ENCODE data around the gene APOC4.

The APOC4 gene, protein sequence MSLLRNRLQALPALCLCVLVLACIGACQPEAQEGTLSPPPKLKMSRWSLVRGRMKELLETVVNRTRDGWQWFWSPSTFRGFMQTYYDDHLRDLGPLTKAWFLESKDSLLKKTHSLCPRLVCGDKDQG

DNA sequence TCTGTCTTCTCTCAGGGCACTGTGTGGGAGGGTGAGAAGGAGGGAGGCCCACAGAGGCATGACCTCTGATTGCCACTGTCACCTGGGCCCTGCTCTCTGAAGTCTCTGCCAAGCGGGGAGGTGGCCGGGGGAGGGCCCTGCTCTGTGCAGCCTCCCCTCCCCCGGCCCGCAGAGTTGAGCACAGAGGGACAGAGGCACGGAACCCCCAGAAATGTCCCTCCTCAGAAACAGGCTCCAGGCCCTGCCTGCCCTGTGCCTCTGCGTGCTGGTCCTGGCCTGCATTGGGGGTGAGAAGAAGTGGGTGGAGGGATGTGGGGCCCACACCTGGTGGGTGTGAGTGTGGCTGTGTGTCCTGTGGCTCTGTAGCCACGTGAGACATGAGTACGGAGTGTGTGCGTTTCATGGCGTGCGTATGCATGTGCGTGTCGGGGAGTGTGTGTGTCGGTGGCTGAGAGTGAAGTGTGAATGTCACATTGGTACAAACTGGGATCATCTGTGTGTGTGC, at the start of gene APOC4:
TSS of gene APOC4 (plus strand) at position 171 of the 505 bp plus-strand sequence. CDS start at position 212, 41 bp downstream.
- no peak within 1 kb of the TSS for H3K9ac ChIP-seq (ENCODE audit: low read length)
- no peak within 1 kb of the TSS for H3K4me3 ChIP-seq (ENCODE audit: low read depth, low read length)
- H3K9me3 ChIP-seq (ENCODE audit: control insufficient read depth, insufficient read depth, low read depth, low read length) = no peaks in the 10 kb centered on the region
- H3K27me3 ChIP-seq (ENCODE audit: control insufficient read depth, insufficient read depth, low read length) = no peaks in the 10 kb centered on the region
- H3K27ac ChIP-seq (ENCODE audit: low read depth, low read length) = no peak within 1 kb of the TSS
- H3K4me1 ChIP-seq (ENCODE audit: control insufficient read depth, insufficient read depth, low read length) = no peaks in the 10 kb centered on the region
- no peaks in the 10 kb centered on the region for H3K36me3 ChIP-seq (ENCODE audit: control insufficient read depth, insufficient read depth, low read length)

DNA sequence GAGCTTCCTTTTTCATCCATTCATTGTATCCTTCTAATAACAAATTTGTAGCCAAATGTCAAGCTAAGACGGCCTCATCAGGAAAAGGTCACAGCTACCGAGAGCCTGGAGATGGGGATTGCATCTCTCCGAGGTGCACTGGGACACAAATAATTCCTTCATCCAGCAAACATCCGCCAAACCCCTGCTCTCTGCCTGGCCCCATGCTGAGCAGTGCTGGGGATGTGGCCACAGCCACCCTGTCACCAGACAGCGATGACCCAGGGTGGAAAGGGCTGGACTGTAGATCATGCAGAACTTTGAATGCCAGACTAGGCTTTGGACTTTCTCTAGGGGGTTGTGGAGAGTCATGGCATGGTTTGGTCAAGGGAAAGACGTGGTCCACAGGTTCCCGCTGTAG, 49.1 kb upstream of the APOC4 start:
- Histone ChIP-seq H3K36me3 (ENCODE audit: control insufficient read depth, insufficient read depth, low read length) (peaks cover 64% of the 10 kb centered on the region), H3K27ac (ENCODE audit: low read depth, low read length) (no peak overlapping the region), H3K4me3 (ENCODE audit: low read depth, low read length) (0 out of 2 replicates have a peak overlapping the region, but pooled peaks have one; percentile 89), H3K9me3 (ENCODE audit: control insufficient read depth, insufficient read depth, low read depth, low read length) (no peaks in the 10 kb centered on the region), H3K27me3 (ENCODE audit: control insufficient read depth, insufficient read depth, low read length) (no peaks in the 10 kb centered on the region), H3K9ac (ENCODE audit: low read length) (peak overlapping the region; percentile 98), H3K4me1 (ENCODE audit: control insufficient read depth, insufficient read depth, low read length) (peaks cover 9% of the 10 kb centered on the region)

DNA sequence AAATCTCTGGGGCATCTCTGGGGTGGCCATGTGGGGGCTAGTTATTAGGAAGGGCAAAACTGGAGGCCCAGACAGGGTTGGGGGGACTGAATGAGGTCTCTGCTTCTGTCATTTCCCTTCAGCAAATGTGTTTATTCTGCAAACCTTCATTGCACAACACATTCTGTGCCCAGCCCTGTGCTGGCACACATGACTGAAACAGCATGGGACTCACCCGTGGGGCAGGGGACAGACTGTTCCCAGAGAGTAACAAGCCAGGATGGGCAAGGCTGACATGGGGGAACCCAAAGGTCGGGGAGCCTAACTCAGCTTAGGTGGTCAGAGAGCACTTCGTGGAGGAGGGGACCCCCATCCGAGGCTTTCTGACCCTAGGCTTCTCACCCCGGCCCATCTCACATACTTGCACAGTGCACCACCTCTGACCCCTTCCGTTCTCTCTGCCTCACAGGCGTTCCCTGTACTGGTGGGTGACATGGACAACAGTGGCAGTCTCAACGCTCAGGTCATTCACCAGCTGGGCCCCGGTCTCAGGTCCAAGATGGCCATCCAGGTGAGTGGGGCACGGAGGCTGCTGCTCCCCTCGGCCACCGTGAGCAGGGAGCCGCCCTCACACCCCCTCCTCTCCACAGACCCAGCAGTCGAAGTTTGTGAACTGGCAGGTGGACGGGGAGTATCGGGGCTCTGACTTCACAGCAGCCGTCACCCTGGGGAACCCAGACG, 48.5 kb upstream of the APOC4 start:
- H3K27me3 ChIP-seq (ENCODE audit: control insufficient read depth, insufficient read depth, low read length) = no peaks in the 10 kb centered on the region
- H3K9me3 ChIP-seq (ENCODE audit: control insufficient read depth, insufficient read depth, low read depth, low read length) = no peaks in the 10 kb centered on the region
- H3K9ac ChIP-seq (ENCODE audit: low read length) = no peak overlapping the region
- H3K36me3 ChIP-seq (ENCODE audit: control insufficient read depth, insufficient read depth, low read length) = peaks cover 64% of the 10 kb centered on the region
- H3K27ac ChIP-seq (ENCODE audit: low read depth, low read length) = no peak overlapping the region
- H3K4me1 ChIP-seq (ENCODE audit: control insufficient read depth, insufficient read depth, low read length) = peaks cover 9% of the 10 kb centered on the region
- no peak overlapping the region for H3K4me3 ChIP-seq (ENCODE audit: low read depth, low read length)

DNA sequence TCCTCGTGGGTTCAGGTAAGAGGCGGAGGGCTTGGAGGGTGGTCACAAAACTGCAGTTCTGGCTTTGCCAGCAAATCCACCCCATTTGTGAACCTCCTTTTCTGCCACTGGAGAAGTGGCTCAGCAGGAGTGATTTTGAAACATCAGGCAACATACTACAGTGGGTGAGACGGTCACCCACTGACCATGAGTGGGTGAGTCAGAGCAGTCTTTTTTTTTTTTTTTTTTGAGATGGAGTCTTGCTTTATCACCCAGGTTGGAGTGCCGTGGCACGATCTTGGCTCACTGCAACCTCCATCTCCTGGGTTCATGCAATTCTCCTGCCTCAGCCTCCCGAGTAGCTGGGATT, 48.0 kb upstream of the APOC4 start:
- Histone ChIP-seq H3K4me3 (ENCODE audit: low read depth, low read length) (no peak overlapping the region), H3K9me3 (ENCODE audit: control insufficient read depth, insufficient read depth, low read depth, low read length) (no peaks in the 10 kb centered on the region)

DNA sequence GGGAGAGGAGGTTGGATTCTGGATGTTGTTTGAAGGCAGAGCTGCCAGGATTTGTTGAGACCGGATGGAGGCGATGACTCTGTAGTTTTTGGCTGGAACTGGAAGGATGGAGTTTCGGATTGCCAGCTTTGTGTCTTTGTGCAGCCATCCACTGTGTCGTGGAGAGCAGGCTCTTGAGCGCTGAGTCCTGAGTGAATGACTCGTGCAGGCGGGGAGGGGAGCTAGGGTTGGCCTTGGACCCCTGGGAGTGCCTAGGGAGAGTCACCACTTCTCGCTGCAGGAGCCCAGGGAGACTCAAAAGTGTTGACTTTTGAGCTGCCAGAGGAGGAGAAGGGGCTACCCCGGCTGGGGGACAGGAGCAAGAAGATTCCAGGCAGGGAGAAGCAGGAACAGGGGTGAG, 47.1 kb upstream of the APOC4 start:
- no peak overlapping the region for H3K4me3 ChIP-seq (ENCODE audit: low read depth, low read length)
- peaks cover 73% of the 10 kb centered on the region for H3K36me3 ChIP-seq (ENCODE audit: control insufficient read depth, insufficient read depth, low read length)
- H3K9ac ChIP-seq (ENCODE audit: low read length) = no peak overlapping the region
- peaks cover 6% of the 10 kb centered on the region for H3K4me1 ChIP-seq (ENCODE audit: control insufficient read depth, insufficient read depth, low read length)
- no peaks in the 10 kb centered on the region for H3K27me3 ChIP-seq (ENCODE audit: control insufficient read depth, insufficient read depth, low read length)
- no peak overlapping the region for H3K27ac ChIP-seq (ENCODE audit: low read depth, low read length)
- no peaks in the 10 kb centered on the region for H3K9me3 ChIP-seq (ENCODE audit: control insufficient read depth, insufficient read depth, low read depth, low read length)

More for the DNA sequence above, 48.0 kb upstream of the APOC4 start:
- no peaks in the 10 kb centered on the region for H3K27me3 ChIP-seq (ENCODE audit: control insufficient read depth, insufficient read depth, low read length)
- peaks cover 9% of the 10 kb centered on the region for H3K4me1 ChIP-seq (ENCODE audit: control insufficient read depth, insufficient read depth, low read length)
- H3K27ac ChIP-seq (ENCODE audit: low read depth, low read length) = no peak overlapping the region
- no peak overlapping the region for H3K9ac ChIP-seq (ENCODE audit: low read length)
- peaks cover 64% of the 10 kb centered on the region for H3K36me3 ChIP-seq (ENCODE audit: control insufficient read depth, insufficient read depth, low read length)

DNA sequence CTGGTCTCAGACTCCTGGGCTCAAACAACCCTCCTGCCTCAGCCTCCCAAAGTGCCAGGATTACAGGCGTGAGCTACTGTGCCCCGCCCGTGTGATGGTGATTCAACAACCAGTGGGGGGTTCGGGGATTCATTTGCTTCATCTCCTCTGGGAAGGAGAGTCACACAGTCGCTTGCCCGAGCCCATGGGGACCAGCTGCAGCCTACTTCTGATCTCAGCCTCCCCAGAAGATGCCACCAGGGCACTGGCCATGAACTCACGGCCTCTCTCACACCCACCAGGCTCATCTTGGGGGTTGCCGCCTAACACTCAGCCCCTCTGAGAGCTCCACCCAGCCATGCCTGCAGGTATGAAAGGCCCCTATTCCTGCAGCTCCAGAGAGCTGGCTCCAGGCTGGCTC, 44.2 kb upstream of the APOC4 start:
- H3K9ac ChIP-seq (ENCODE audit: low read length) = no peak overlapping the region
- H3K27me3 ChIP-seq (ENCODE audit: control insufficient read depth, insufficient read depth, low read length) = no peaks in the 10 kb centered on the region
- no peak overlapping the region for H3K4me3 ChIP-seq (ENCODE audit: low read depth, low read length)
- H3K4me1 ChIP-seq (ENCODE audit: control insufficient read depth, insufficient read depth, low read length) = no peaks in the 10 kb centered on the region
- no peak overlapping the region for H3K27ac ChIP-seq (ENCODE audit: low read depth, low read length)
- H3K9me3 ChIP-seq (ENCODE audit: control insufficient read depth, insufficient read depth, low read depth, low read length) = no peaks in the 10 kb centered on the region
- H3K36me3 ChIP-seq (ENCODE audit: control insufficient read depth, insufficient read depth, low read length) = peaks cover 94% of the 10 kb centered on the region

DNA sequence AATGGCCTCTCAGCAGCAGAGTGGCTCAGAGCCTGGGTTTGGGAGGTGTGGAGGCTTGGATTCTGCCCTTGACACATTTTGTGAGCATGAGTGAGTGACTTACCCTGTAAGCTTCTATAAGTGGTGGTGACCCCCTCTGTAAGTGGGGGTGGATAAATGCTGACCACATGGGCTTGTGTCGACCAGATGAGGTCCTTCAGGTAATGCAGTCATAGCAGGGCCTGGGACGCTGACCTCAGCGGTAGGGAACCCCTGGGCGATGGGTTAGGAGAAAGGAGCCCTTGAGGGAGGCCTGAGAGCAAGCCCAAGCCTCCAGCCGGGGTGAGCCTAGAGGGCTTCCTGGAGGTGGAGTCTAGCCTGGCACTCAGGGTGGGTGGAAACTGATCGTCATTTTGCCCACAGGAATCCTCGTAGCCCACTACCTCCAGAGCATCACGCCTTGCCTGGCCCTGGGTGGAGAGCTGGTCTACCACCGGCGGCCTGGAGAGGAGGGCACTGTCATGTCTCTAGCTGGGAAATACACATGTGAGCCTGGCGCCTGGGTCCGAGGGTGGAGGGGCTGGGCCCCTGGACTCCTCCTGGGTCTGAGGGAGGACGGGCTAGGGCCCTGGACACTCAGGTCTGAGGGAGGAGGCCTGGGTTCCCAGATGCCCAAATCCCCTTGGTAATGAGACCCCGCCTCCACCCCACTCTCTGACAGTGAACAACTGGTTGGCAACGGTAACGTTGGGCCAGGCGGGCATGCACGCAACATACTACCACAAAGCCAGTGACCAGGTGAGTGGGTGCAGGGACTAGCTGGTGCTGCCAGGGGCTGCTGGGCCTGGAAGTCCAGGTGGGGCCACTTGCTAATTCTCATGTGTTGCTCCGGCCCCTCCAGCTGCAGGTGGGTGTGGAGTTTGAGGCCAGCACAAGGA, 41.5 kb upstream of the APOC4 start:
- Histone ChIP-seq H3K9ac (ENCODE audit: low read length) (no peak overlapping the region), H3K9me3 (ENCODE audit: control insufficient read depth, insufficient read depth, low read depth, low read length) (no peaks in the 10 kb centered on the region), H3K4me1 (ENCODE audit: control insufficient read depth, insufficient read depth, low read length) (peaks cover 8% of the 10 kb centered on the region; the same call in 1 of the 2 replicates), H3K27me3 (ENCODE audit: control insufficient read depth, insufficient read depth, low read length) (no peaks in the 10 kb centered on the region), H3K36me3 (ENCODE audit: control insufficient read depth, insufficient read depth, low read length) (peaks cover 70% of the 10 kb centered on the region), H3K27ac (ENCODE audit: low read depth, low read length) (no peak overlapping the region), H3K4me3 (ENCODE audit: low read depth, low read length) (no peak overlapping the region)

DNA sequence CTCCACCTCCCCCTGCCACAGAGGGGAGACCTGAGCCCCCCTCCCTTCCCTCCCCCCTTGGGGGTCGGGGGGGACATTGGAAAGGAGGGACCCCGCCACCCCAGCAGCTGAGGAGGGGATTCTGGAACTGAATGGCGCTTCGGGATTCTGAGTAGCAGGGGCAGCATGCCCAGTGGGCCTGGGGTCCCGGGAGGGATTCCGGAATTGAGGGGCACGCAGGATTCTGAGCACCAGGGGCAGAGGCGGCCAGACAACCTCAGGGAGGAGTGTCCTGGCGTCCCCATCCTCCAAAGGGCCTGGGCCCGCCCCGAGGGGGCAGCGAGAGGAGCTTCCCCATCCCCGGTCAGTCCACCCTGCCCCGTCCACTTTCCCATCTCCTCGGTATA, 38.8 kb upstream of the APOC4 start:
- Histone ChIP-seq H3K4me3 (ENCODE audit: low read depth, low read length) (no peak overlapping the region), H3K27ac (ENCODE audit: low read depth, low read length) (no peak overlapping the region), H3K27me3 (ENCODE audit: control insufficient read depth, insufficient read depth, low read length) (no peaks in the 10 kb centered on the region), H3K9me3 (ENCODE audit: control insufficient read depth, insufficient read depth, low read depth, low read length) (no peaks in the 10 kb centered on the region), H3K36me3 (ENCODE audit: control insufficient read depth, insufficient read depth, low read length) (peaks cover 56% of the 10 kb centered on the region), H3K9ac (ENCODE audit: low read length) (no peak overlapping the region), H3K4me1 (ENCODE audit: control insufficient read depth, insufficient read depth, low read length) (peaks cover 10% of the 10 kb centered on the region; the same call in 1 of the 2 replicates)

DNA sequence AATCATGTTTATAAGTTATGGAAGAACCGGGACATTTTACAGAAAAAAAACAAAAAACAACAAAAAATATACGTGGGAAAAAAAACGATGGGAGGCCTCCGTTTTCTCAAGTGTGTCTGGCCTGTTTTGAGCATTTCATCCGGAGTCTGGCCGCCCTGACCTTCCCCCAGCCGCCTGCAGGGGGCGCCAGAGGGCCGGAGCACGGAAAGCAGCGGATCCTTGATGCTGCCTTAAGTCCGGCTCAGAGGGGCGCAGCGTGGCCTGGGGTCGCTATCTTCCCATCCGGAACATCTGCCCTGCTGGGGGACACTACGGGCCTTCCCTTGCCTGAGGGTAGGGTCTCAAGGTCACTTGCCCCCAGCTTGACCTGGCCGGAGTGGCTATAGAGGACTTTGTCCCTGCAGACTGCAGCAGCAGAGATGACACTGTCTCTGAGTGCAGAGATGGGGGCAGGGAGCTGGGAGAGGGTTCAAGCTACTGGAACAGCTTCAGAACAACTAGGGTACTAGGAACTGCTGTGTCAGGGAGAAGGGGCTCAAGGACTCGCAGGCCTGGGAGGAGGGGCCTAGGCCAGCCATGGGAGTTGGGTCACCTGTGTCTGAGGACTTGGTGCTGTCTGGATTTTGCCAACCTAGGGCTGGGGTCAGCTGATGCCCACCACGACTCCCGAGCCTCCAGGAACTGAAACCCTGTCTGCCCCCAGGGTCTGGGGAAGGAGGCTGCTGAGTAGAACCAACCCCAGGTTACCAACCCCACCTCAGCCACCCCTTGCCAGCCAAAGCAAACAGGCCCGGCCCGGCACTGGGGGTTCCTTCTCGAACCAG, 38.2 kb upstream of the APOC4 start:
- H3K36me3 ChIP-seq (ENCODE audit: control insufficient read depth, insufficient read depth, low read length) = peaks cover 57% of the 10 kb centered on the region
- peak overlapping the region; percentile 15 for H3K9ac ChIP-seq (ENCODE audit: low read length)

DNA sequence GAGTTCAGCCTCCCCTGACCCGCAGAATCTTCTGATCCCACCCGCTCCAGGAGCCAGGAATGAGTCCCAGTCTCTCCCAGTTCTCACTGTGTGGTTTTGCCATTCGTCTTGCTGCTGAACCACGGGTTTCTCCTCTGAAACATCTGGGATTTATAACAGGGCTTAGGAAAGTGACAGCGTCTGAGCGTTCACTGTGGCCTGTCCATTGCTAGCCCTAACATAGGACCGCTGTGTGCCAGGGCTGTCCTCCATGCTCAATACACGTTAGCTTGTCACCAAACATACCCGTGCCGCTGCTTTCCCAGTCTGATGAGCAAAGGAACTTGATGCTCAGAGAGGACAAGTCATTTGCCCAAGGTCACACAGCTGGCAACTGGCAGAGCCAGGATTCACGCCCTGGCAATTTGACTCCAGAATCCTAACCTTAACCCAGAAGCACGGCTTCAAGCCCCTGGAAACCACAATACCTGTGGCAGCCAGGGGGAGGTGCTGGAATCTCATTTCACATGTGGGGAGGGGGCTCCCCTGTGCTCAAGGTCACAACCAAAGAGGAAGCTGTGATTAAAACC, 37.5 kb upstream of the APOC4 start:
- peaks cover 58% of the 10 kb centered on the region for H3K36me3 ChIP-seq (ENCODE audit: control insufficient read depth, insufficient read depth, low read length)
- no peaks in the 10 kb centered on the region for H3K27me3 ChIP-seq (ENCODE audit: control insufficient read depth, insufficient read depth, low read length)
- no peak overlapping the region for H3K4me3 ChIP-seq (ENCODE audit: low read depth, low read length)
- H3K9me3 ChIP-seq (ENCODE audit: control insufficient read depth, insufficient read depth, low read depth, low read length) = no peaks in the 10 kb centered on the region
- H3K4me1 ChIP-seq (ENCODE audit: control insufficient read depth, insufficient read depth, low read length) = peaks cover 10% of the 10 kb centered on the region; the same call in 1 of the 2 replicates
- no peak overlapping the region for H3K27ac ChIP-seq (ENCODE audit: low read depth, low read length)
- H3K9ac ChIP-seq (ENCODE audit: low read length) = no peak overlapping the region

More for the DNA sequence above, 38.2 kb upstream of the APOC4 start:
- Histone ChIP-seq H3K4me3 (ENCODE audit: low read depth, low read length) (no peak overlapping the region), H3K27me3 (ENCODE audit: control insufficient read depth, insufficient read depth, low read length) (no peaks in the 10 kb centered on the region), H3K27ac (ENCODE audit: low read depth, low read length) (no peak overlapping the region), H3K9me3 (ENCODE audit: control insufficient read depth, insufficient read depth, low read depth, low read length) (no peaks in the 10 kb centered on the region), H3K4me1 (ENCODE audit: control insufficient read depth, insufficient read depth, low read length) (peaks cover 10% of the 10 kb centered on the region; the same call in 1 of the 2 replicates)

Measured in HUES6 (cell line).